NCI-H128 (cell line): ENCODE data around the gene PPP4R2.
"Not testable (repeated sequence)": the region's sequence is repeated elsewhere in the genome, so short reads cannot be mapped to it uniquely, and the experiment has no call there.

Experiments used
- DNase-seq: peaks from one replicate; lab custom pipeline; 2025; ENCODE audit not compliant: unreplicated experiment; lab: John Stamatoyannopoulos, UW

Gene PPP4R2

DNA sequence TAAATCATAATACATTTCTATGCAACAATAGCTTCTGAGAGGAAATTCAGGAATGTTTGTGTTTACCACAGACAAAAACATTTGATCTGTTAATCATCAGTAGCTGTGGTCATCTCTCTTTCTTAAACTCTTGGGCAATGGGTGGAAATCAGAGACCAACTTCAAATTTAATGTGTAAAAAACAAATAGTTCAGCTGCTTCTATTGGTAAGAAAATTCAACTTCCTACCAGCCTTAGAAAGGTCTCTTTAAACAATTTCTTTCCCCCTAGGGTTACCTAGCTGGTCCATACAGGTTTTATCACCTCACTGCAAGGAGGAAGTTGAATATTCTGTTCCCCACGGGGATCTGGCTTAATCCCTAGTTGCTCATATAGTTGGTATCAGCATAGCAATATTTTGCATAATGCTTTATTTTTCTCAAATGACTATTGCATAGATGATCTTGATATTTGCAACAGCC is 20.3 kb upstream of the PPP4R2 start:
- no peak for DNase-seq

DNA sequence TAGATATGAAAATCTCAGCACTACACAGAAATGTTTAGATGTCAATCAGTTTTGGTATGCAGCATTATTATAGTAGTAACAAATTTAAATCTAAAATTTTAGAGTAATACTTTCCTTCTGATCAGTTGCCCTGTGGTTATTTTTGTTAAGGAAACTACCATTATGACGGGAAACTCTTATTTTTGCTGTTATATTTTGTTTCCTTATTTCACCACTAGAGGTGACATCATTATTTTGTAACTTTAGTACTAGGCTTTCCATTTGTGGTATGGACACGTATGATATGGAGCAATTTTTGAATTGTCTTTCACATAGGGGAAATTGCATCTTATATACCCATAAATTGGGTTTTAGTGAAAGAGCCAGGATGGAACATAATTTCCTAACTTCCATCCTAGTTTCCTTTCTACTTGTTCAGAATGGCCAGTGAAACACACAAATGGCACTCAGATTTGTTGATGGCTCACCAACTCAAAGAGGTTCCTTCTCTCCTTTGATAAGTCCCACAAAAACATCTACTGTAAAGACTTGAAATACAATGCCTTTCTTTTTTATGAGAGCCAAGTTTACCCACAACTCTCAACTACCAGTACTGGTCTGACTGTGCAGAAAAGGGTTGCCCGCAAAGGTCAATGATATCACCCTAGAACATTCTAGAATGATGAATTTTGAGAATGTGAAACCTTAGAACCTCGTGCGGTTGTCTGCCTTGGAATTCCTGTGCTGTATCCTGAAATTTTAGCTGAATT is 19.4 kb upstream of the PPP4R2 start:
- DNase-seq: no peak

DNA sequence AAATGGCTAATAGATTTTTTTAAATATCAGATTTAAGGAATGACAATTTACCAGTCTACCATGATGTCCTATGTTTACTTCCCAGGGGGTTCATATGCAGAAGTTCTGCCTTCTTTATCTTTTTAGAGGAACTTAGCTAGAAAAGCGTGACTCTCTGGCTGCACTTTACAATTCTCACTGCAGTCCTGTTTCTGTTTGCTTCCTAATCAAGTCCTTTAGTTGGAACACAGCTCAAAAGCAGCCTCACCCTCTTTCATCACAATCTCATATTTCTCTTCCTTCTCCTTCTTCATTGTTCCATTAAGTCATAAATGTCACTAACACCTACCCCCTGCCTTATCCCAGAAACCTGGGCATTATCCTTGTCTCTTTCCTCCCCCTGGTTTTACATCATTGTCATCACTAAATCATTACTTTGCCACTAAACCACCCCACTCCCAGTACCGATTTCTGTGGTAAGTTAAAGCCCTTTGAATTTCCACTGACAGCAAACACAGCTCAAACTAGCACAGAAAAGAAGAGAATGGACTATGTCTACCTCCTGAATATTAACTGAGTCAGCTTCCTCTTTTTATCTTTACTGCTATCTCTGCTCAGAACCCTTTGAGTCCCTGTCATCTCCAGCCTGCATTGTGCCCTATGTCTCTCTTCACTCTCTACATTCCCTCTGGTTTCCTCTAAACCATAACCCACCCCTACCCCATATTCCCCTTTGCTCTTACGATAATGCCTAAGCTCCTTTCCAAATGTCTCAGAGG is 13.8 kb upstream of the PPP4R2 start:
- no peak for DNase-seq

DNA sequence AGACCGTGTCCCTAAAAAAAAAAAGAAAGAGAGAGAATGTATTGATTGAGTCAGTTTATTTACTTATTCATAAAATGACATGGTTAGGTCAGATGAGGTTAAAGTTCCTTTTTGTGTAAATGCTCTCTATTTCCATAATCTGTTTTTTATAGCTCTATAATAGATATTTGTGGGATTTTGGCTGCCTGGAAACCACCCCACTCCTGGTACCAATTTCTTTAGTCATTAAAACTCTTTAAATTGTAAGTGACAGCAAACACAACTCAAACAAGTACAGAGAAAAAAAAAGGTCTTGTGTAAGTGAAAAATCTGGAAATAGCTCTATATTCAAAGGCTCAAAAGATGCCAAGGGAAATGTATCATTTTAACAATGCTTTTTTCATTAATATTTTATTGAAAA is 11.0 kb upstream of the PPP4R2 start:
- no peak for DNase-seq

DNA sequence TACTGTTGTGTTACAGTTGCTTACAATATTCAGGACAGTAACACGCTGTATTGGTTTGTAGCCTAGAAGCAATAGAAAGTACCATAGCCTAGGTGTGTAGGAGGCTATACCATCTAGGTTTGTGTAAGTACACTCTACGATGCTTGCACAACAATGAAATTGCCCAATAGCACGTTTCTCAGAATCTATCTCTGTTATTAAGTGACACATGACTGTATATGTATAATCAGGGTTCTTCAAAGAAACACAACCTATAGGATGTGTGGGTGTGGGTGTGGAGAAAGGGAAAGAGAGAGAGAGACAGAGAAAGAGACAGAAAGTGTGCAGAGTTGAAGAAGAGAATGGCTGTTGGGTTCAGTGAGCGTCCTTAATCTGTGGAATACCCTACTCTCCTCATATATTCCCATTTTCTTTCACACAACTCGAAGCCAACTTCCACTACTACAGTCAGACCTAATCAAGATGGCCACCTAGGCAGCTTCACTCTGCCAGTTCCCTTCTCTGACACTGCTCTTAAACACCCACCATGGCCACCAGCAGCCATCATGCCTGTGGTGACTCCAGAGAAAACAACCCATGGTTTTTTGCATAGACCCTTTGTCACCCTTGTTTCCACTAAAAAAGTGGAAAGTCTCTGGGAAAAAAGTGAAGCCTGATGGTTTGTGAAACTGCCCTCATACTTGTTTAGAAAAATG is 5.8 kb upstream of the PPP4R2 start:
- no peak for DNase-seq

DNA sequence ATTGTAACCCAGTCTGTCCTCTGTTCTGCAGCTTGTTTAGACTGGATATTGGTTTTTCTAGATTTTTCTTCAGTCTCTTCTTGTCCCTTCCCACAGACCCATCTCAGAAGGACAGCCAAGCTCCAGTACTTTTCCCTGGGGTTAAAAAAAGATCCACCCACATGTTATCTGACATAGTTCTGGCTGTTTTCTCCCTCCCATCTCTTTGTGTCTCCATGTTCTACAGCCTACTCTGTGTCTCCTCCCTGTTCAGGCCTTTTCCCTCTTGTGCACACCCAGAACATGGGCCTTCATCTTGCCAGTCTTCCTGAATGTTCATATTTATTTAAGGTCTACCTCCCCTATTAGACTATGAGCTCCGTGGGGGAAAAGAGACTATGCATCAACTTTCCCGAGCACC is 5.1 kb upstream of the PPP4R2 start:
- no peak for DNase-seq

DNA sequence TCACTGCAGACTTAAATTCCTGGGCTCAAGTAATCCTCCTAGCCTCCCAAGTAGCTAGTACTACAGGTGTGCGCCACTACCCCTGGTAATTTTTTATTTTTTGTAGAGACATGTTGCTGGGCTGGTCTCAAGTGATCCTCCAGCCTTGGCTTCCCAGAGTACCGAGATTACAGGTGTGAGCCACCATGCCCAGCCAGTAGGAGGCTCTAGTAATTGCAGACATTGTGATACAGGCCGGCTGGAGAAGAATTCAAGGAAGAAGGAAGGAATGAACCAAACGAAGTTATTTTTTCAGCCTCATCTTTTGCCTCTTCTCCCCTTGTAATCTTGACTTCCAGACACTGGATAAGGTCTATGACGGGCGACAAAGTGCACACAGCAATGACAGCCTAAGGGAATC is 3.2 kb upstream of the PPP4R2 start:
- DNase-seq: no peak

DNA sequence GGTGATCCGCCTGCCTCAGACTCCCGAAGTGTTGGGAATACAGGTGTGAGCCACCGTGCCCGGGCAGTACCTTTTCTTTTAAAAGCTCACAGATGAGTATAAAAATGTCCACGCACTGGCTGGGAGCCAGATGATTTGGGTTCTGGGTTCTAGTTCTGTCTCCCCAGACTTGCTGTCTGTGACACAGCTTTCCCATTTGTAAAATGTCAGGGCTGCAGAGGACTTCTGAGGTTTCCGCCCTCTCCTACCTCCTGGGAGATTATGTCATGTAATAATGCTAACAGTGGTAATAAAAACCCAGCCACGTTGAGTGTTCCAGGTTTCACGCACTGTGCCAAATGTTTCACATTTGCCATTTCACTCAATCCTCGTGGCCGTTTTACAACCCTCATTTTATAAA is 1.3 kb upstream of the PPP4R2 start:
- DNase-seq: no peak

DNA sequence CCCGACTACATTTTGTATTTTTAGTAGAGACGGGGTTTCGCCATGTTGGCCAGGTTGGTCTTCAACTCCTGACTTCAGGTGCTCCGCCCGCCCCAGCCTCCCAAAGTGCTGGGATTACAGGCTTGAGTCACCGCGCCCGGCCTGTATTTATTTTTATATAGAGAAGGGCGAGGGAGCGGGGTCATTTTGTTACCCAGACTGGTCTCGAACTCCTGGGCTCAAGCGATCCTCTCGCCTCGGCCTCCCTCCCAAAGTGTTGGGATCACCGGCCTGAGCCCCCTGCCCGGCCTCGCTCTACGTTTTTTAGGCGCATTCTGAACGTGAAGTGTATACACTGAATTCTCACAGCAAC is 514 bp upstream of the PPP4R2 start:
- DNase-seq: no peak

DNA sequence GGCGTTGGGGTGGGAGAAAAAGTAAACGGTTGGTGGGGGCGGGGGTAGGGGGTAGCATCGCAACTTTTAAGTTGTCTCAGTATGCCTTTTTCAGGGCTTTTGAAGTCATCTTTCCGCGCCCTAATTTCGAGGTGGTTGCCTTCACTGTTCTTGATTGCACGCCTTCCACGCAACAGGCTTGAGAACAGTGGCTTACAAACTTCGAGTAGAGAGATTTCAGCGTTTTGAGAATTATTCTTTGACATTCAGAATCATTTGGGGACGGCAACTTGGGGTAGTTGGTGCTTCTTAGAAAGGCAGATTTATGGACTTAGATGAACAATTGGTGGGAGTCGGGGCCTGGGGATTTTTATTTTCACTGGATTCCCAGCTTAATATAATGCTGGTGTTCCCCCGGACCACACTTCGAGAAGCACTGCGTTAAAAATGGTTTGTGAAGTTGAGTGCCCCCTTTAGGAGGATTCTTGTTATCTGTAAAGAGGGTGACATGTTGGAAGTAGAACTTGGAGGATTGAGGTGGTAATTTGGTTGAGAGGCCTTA is 880 bp downstream of the PPP4R2 start:
- DNase-seq: no peak

DNA sequence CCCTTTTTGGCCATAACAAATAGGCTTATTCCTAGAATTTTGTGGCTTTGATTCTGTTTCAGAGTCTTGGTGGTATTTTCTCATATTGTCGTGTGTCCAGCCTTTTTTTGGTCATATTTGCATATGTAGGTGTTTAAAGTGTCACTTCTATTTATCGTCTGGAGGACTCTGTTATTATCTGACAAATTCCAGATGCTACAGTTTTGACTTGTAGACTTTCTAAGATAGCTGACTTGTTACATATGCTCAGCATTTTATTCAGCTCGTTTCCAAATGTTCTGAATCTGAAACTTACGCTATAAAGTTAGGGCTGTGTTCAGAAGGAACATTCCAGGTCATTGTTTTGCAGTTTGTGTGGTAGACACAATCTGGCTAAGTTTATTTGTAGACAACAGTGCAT is 1.9 kb downstream of the PPP4R2 start:
- DNase-seq: no peak

DNA sequence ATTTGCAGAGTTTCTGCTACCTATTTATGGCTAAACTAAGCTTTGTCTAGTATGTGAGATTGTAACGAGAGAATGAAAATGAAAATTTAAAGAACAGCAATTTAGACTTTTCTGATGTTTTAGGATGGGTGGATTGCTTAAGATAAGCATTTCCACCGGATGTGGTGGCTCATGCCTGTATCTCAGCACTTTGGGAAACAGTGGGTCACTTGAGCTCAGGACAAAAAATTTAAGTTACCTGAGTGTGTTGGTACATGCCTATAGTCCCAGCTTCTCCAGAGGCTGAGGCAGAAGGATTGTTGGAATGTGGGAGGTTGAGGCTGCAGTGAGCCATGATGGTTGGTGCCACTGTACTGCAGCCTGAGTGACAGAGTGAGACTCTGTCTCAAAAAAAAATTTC is 3.3 kb downstream of the PPP4R2 start:
- DNase-seq: no peak

DNA sequence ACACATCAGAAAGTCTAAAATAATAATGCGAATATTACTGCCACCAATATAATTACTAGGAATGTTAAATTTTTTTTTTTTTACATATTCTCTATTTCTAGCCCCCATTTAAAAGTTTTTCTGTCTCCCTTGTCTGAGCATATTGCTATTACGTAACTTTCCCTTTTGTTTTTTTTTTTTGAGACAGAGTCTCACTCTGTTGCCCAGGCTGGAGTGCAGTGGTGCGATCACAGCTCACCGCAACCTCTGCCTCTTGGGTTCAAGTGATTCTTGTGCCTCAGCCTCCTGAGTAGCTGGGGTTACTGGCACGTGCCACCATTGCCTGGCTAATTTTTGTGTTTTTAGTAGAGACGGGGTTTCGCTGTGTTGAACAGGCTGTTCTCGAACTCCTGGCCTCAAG is 6.4 kb downstream of the PPP4R2 start:
- DNase-seq: not testable (repeated sequence)

DNA sequence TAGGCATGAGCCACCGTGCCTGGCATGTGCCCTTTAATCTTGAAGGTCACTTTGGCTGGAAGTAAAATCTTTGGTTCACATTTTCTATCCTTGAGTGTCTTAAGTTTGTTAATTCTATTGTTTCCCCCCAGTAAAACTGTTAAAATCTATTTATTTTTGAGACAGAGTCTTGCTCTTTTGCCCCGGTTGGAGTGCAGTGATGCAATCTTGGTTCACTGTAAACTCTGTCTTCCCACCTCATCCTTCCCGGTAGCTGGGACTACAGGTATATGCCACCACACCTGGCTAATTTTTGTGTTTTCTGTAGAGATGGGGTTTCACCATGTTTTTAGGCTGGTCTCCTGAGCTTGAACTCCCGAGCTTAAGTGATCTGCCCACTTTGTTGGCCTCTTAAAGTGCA is 7.7 kb downstream of the PPP4R2 start:
- no peak for DNase-seq

DNA sequence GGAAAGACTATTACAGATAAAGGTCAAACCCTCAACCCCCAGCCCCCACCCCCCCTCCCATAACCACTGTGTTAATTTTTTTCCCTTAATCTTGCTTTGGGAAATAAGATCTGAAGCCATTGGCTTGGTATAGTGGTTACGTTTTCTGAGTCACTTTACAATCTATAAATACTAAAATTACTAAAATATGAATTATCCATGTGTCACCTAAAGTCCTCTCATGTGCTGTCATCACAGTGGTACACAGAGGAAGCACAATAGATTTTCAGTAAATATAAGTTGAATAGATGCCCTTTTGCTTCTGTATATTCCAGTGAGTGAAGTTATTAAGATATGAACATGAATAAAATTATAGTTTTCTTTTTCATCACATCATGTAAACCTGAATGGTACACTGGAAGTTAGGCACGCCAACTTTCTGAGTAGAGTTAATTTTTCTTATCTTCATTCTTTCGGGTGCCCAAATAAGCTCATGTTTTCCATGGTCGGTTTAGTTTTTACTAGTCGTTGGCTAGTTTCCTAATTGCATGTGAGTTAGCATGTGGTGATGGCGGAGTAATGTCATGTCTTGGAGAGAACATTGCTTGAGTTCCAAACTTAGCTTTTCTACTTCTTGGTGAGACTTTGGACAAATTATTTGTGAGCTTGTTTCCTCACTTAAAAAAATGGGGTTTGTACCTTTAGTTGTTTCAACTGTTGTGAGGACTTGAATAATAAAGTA is 11.5 kb downstream of the PPP4R2 start:
- no peak for DNase-seq

DNA sequence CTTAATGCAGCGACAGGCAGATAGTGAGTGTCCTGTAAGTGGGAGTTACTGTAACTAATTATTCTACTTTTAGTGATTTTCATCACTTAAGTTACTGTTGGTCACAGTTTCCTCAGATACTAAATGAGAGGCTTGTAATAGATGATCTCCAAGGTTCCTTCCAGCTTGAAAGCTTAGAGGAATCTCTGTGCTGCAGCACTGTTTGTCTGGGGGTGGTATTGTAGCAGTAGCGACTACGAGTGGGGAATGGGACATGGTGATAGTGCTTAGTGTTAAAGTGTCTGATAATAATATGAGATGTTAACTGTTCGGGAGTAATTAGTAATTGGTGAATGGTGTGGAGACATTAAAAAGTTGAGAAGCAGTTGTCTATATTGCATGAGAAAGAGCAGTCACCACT is 12.4 kb downstream of the PPP4R2 start:
- no peak for DNase-seq

DNA sequence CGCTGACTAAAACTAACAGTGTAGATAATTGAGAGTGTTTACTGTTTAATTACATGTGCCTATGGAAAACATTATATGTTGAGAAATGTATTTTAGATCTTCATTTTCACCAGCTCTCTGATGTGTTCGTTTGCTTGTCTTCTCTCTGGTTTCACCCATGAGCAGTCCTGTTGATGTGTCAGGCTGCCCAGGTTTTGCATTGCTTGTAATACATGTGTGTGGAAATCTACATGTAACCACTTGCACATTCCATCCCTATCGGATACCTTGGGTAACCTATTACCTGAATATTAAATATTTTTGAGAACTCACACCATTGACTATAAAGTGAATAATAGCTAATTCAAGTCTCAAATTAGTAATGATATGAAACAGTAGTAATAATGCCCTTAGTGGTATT is 13.1 kb downstream of the PPP4R2 start:
- no peak for DNase-seq

DNA sequence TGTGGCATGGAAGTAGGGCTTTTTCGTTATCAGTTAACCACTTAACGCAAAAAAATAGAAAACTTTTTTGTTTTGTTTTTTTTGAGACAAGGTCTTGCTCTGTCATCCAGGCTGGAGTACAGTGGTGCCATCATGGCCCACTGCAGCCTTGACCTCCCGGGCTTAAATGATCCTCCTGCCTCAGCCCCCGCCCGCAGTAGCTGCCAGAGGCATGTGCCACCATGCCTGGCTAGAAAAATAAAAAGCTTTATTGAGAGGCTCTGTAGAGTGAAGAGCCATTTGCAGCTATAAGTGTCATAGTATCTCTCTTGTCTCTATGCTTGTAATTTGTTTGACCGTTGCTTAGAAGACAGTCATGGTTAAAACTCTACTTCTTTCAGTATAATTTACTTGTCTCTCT is 13.5 kb downstream of the PPP4R2 start:
- no peak for DNase-seq

DNA sequence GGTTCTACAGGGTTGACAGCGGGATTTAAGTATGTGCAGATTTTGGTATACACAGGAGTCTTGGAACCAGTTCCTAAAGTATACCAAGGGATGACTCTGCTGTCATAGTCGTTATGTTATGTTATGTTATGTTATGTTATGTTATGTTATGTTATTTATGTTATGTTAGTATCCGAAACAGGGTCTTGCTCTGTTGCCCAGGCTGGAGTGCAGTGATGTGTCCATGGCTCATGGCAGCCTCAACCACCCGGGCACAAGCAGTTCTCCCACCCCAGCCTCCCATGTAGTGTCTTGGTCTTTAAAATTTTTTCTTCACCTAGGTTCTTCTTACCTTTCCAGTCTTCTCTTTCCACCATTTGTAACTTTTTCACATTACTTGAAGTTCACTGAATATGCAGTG is 21.7 kb downstream of the PPP4R2 start:
- DNase-seq: no peak

DNA sequence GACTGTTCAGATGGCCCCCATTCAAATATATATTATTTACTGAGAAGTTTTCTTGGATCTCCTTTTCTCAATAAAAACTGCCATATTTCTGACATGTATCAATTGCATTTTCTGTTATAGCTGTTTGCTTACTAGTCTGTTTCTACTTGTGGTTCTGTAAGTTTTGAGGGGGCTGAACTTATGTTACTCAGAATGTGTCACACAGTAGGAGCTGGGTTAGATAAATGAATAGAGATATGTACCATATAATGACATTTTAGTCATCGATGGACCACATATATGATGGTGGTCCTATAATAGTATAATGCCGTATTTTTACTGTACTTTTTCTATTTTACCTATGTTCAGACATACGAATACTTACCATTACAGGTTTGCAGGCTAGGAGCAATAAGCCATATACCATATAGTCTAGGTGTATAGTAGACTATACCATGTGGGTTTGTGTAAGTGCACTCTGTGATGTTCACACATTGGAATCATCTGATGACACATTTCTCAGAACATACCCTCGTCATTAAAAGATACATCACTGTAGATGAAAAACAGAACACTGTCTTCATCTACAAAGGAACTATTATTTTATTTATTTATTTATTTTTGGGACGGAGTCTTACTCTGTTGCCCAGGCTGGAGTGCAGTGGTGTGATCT is 22.3 kb downstream of the PPP4R2 start:
- DNase-seq: no peak
